Measurements from ENCODE around the gene SYTL3.

Gene SYTL3

GRCh38 chr6:158804207-158804606 lies 154.4 kb downstream of the SYTL3 start:
- H3K4me3 ChIP-seq (ENCODE audit: low read depth, low read length), result no peak overlapping the region

GRCh38 chr6:158805698-158806377 lies 156.0 kb downstream of the SYTL3 start:
- H3K4me3 ChIP-seq (ENCODE audit: low read depth, low read length), result no peak overlapping the region
- no peaks in the 10 kb centered on the region for H3K27me3 ChIP-seq
- TF ChIP-seq CTCF (IDR thresholded peaks at IDR 0.05; ENCODE audit: low read depth, low read length), result no peak
- H3K36me3 ChIP-seq, result peaks cover 10% of the 10 kb centered on the region
- no peak for DNase-seq
- H3K4me1 ChIP-seq, result peaks cover 30% of the 10 kb centered on the region
- H3K9me3 ChIP-seq, result no peaks in the 10 kb centered on the region

More at GRCh38 chr6:158804207-158804606, 154.4 kb downstream of the SYTL3 start:
- Histone ChIP-seq H3K36me3 (peaks cover 9% of the 10 kb centered on the region), H3K27me3 (no peaks in the 10 kb centered on the region), H3K4me1 (peaks cover 38% of the 10 kb centered on the region), H3K9me3 (no peaks in the 10 kb centered on the region)
- DNase-seq, result no peak
- TF ChIP-seq CTCF (IDR thresholded peaks at IDR 0.05; ENCODE audit: low read depth, low read length), result no peak

- H3K27me3 ChIP-seq, result no peaks in the 10 kb centered on the region
- peaks cover 15% of the 10 kb centered on the region for H3K4me1 ChIP-seq
- no peak for TF ChIP-seq CTCF (IDR thresholded peaks at IDR 0.05; ENCODE audit: low read depth, low read length)
- H3K36me3 ChIP-seq, result peaks cover 12% of the 10 kb centered on the region
- no peak overlapping the region for H3K4me3 ChIP-seq (ENCODE audit: low read depth, low read length)
- no peak for DNase-seq
- H3K9me3 ChIP-seq, result no peaks in the 10 kb centered on the region
Observed at GRCh38 chr6:158807515-158808441, 157.9 kb downstream of the SYTL3 start.

GRCh38 chr6:158808442-158808833 lies 158.6 kb downstream of the SYTL3 start:
- Histone ChIP-seq H3K9me3 (no peaks in the 10 kb centered on the region), H3K4me1 (peaks cover 13% of the 10 kb centered on the region), H3K4me3 (ENCODE audit: low read depth, low read length) (no peak overlapping the region), H3K36me3 (peaks cover 19% of the 10 kb centered on the region), H3K27me3 (no peaks in the 10 kb centered on the region)
- DNase-seq, result no peak
- no peak for TF ChIP-seq CTCF (IDR thresholded peaks at IDR 0.05; ENCODE audit: low read depth, low read length)

DNA sequence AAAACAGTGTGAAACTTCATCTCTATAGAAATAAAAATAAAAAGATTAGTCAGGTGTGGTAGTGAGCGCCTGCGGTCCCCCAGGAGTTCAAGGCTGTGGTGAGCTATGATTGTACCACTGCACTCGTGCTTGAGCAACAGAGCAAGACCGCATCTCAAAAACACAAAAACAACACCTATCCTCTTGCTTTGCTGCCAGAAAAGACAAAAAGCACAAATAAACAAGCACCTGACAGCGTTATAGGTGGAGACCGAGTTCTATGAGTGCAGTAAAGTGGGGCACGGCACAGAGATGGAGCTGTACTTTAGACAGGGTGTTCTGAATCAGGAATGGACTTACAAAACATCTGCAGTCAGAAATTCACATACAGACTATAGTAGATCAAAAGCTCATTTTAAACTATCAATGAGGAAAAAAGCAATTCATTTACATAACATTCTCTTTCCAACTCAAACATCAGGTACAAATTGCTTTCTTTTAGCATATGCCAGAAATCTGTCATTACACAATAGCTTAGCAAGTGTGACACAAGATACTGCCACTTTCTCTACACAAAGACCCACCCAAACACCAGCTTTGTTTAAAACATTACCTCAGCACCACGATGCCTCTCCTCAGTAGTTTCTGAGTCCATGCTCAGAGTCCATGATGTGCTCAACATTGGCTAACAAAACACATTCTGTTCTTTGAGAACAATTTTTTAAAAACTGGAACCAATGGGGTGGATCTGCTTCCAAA lies 159.3 kb downstream of the SYTL3 start:
- Histone ChIP-seq H3K9me3 (no peaks in the 10 kb centered on the region), H3K4me3 (ENCODE audit: low read depth, low read length) (no peak overlapping the region), H3K36me3 (peaks cover 21% of the 10 kb centered on the region), H3K4me1 (peaks cover 8% of the 10 kb centered on the region), H3K27me3 (no peaks in the 10 kb centered on the region)
- no peak for TF ChIP-seq CTCF (IDR thresholded peaks at IDR 0.05; ENCODE audit: low read depth, low read length)
- DNase-seq, result no peak

Data from BE2C (cell line).